Mesenchymal stem cell (in vitro differentiated cells and primary cell): ENCODE results near the gene GGT7.
"Not testable (repeated sequence)": the region's sequence is repeated elsewhere in the genome, so short reads cannot be mapped to it uniquely, and the experiment has no call there.

Source experiments
- DNase-seq: peaks from one replicate; pipeline ENCODE4 v3.0.0-alpha.2; 2013
- H2AFZ ChIP-seq: one replicate; pipeline ENCODE4 v1.6.1; 2013; ENCODE audit warnings: low read depth, mild to moderate bottlenecking, control low read depth, inconsistent platforms, low read length, moderate library complexity
- H2AK5ac ChIP-seq: 2 replicates; pipeline ENCODE4 v1.6.1; 2013; ENCODE audit warnings: low read length, moderate library complexity, mild to moderate bottlenecking, inconsistent platforms; ENCODE audit not compliant: severe bottlenecking
- H2BK120ac ChIP-seq: one replicate; pipeline ENCODE4 v1.6.1; 2013; ENCODE audit warnings: low read depth, mild to moderate bottlenecking, inconsistent platforms, low read length, moderate library complexity
- H2BK12ac ChIP-seq, 2 experiments: one replicate each; pipeline ENCODE4 v1.6.1; 2013; ENCODE audit warnings: inconsistent platforms in 2 of 2, low read length in 2 of 2, mild to moderate bottlenecking in 2 of 2, moderate library complexity in 2 of 2, control low read depth in 1 of 2
- H2BK15ac ChIP-seq: one replicate; pipeline ENCODE4 v1.6.1; 2013; ENCODE audit warnings: mild to moderate bottlenecking, low read depth, inconsistent platforms; ENCODE audit not compliant: poor library complexity, severe bottlenecking
- H2BK5ac ChIP-seq: 2 replicates; pipeline ENCODE4 v1.6.1; 2013; ENCODE audit warnings: low read depth, mild to moderate bottlenecking, low read length, control low read depth, inconsistent platforms; ENCODE audit not compliant: poor library complexity, severe bottlenecking
- H3K14ac ChIP-seq, 2 experiments: one replicate each; pipeline ENCODE4 v1.6.1; 2013; ENCODE audit warnings: inconsistent platforms in 2 of 2, low read length in 2 of 2, control low read depth in 1 of 2, mild to moderate bottlenecking in 1 of 2, moderate library complexity in 1 of 2
- H3K18ac ChIP-seq, 2 experiments: one replicate each; pipeline ENCODE4 v1.6.1; 2013; ENCODE audit warnings: inconsistent platforms in 2 of 2, low read length in 2 of 2, control low read depth in 1 of 2, low read depth in 1 of 2, mild to moderate bottlenecking in 1 of 2
- H3K23ac ChIP-seq, 2 experiments: one replicate each; pipeline ENCODE4 v1.6.1; 2013; ENCODE audit warnings: inconsistent platforms in 2 of 2, low read length in 2 of 2, mild to moderate bottlenecking in 2 of 2, moderate library complexity in 2 of 2, control low read depth in 1 of 2
- H3K27ac ChIP-seq: 2 replicates; pipeline ENCODE4 v1.5.1; 2013; ENCODE audit warnings: mild to moderate bottlenecking, moderate library complexity, low read length, control low read depth, inconsistent platforms; ENCODE audit not compliant: poor library complexity, severe bottlenecking
- H3K27me3 ChIP-seq, 2 experiments: 2 replicates each; pipeline versions ENCODE4 v1.6.1 to v1.7.0; 2013; ENCODE audit warnings: low read length in 2 of 2, mild to moderate bottlenecking in 2 of 2, moderate library complexity in 2 of 2, control low read depth in 1 of 2, inconsistent platforms in 1 of 2; ENCODE audit not compliant: control insufficient read depth in 1 of 2, insufficient read depth in 1 of 2
- H3K36me3 ChIP-seq, 2 experiments: 2 replicates each; pipeline versions ENCODE4 v1.6.1 to v1.7.0; 2013; ENCODE audit warnings: low read length in 2 of 2, control low read depth in 1 of 2, inconsistent platforms in 1 of 2, low read depth in 1 of 2, mild to moderate bottlenecking in 1 of 2; ENCODE audit not compliant: insufficient read depth in 2 of 2, control insufficient read depth in 1 of 2
- H3K4ac ChIP-seq, 2 experiments: one replicate each; pipeline ENCODE4 v1.6.1; 2013; ENCODE audit warnings: inconsistent platforms in 2 of 2, low read length in 2 of 2, mild to moderate bottlenecking in 2 of 2, moderate library complexity in 2 of 2, control low read depth in 1 of 2, low read depth in 1 of 2
- H3K4me1 ChIP-seq: 2 replicates; pipeline ENCODE4 v1.6.1; 2013; ENCODE audit warnings: low read depth, low read length, control low read depth; ENCODE audit not compliant: control insufficient read depth, insufficient read depth
- H3K4me2 ChIP-seq: 2 replicates; pipeline ENCODE4 v1.6.1; 2013; ENCODE audit warnings: low read length, mild to moderate bottlenecking, inconsistent platforms; ENCODE audit not compliant: poor library complexity, severe bottlenecking
- H3K4me3 ChIP-seq, 2 experiments: 2 replicates each; pipeline versions ENCODE4 v1.5.1 to v1.7.0; 2013; ENCODE audit warnings: low read length in 2 of 2, mild to moderate bottlenecking in 2 of 2, control low read depth in 1 of 2, low read depth in 1 of 2; ENCODE audit not compliant: insufficient read depth in 1 of 2
- H3K79me1 ChIP-seq: replicated peaks from 2 replicates; pipeline ENCODE4 v1.6.1; 2013; ENCODE audit warnings: mild to moderate bottlenecking, control low read depth, low read length, inconsistent platforms; ENCODE audit not compliant: poor library complexity, severe bottlenecking
- H3K9ac ChIP-seq: 2 replicates; pipeline ENCODE4 v1.7.0; 2013; ENCODE audit warnings: mild to moderate bottlenecking, low read length, moderate library complexity
- H3K9me3 ChIP-seq: 2 replicates; pipeline ENCODE4 v1.7.0; 2013; ENCODE audit warnings: mild to moderate bottlenecking, low read length; ENCODE audit not compliant: control insufficient read depth
- H4K8ac ChIP-seq: one replicate; pipeline ENCODE4 v1.6.1; 2013; ENCODE audit warnings: inconsistent platforms, mild to moderate bottlenecking, low read length, moderate library complexity
- H4K91ac ChIP-seq: one replicate; pipeline ENCODE4 v1.6.1; 2013; ENCODE audit warnings: mild to moderate bottlenecking, low read length, inconsistent platforms
- WGBS: methylation state at CpG from one replicate; pipeline ENCODE4 v1.1.7; 2013; ENCODE audit warnings: mixed read lengths; 5-methylcytosine and 5-hydroxymethylcytosine counted together

The GGT7 gene

DNA sequence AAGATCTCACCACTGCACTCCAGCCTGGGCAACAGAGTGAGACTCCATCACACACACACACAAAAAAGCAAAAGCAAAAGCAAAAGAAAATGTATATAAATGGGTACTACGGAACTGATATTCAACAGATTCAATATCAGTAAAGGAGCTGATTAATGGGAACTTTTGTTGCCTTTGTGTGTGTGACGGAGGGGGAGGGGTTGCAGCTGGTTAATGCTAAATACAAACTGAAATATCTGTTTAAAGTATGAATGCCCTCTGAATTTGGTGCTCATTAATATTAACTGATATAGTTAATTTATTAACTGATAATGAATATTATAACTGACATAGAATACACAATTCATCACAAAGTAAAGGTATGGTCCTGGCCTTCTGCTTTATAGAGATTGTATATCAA lies 55.6 kb downstream of the GGT7 start:
- H2BK5ac ChIP-seq, result no peak overlapping the region
- no peaks in the 10 kb centered on the region for H3K27me3 ChIP-seq
- H3K4me1 ChIP-seq, result peaks cover 8% of the 10 kb centered on the region

DNA sequence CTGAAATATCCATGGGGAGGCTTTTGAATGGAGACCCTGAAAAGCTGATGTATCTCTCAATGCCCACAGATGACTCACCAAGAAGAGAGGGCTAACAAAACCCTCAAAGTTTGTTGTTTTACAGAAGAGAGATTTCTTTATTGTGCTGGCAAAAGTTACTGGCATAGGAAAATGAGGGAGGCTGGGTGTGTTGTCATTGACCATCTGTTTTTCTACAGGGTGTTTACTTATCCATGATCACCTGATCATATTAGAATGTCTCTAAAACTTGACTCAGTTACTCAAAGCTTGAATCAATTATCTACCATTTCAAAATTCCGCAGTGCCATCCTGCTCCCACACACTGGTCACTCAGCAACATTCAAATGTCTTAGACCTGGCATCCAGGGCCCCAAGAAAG lies 57.0 kb downstream of the GGT7 start:
- Histone ChIP-seq H4K91ac (no peak overlapping the region), H3K18ac (no peak overlapping the region), H3K9me3 (no peaks in the 10 kb centered on the region), H2AFZ (no peak overlapping the region), H3K4me3 (no peak overlapping the region), H2BK15ac (no peak overlapping the region), H3K4me1 (peaks cover 8% of the 10 kb centered on the region), H3K4me2 (no peak overlapping the region), H3K79me1 (peaks cover 4% of the 10 kb centered on the region), H3K14ac (no peak overlapping the region), H3K27me3 (no peaks in the 10 kb centered on the region), H2BK5ac (no peak overlapping the region), H2BK120ac (no peak overlapping the region), H4K8ac (no peak overlapping the region), H3K4ac (no peak overlapping the region), H3K9ac (peak overlapping the region; percentile 36), H3K23ac (no peak overlapping the region), H2AK5ac (no peak overlapping the region), H3K27ac (peak overlapping the region; percentile 13), H3K36me3 (no peaks in the 10 kb centered on the region), H2BK12ac (no peak overlapping the region)
- DNase-seq, result peak; percentile 21
- WGBS, result 100% methylated on average over 1 of the region's 1 CpG

More for the DNA sequence above, 55.6 kb downstream of the GGT7 start:
- Histone ChIP-seq H3K4ac (no peak overlapping the region), H3K14ac (no peak overlapping the region), H3K9ac (no peak overlapping the region), H3K23ac (no peak overlapping the region), H2BK12ac (no peak overlapping the region), H3K4me2 (no peak overlapping the region), H2BK15ac (no peak overlapping the region), H3K4me3 (no peak overlapping the region), H3K79me1 (peaks cover 3% of the 10 kb centered on the region), H2AK5ac (no peak overlapping the region), H2AFZ (no peak overlapping the region), H2BK120ac (no peak overlapping the region), H3K36me3 (no peaks in the 10 kb centered on the region), H3K18ac (no peak overlapping the region), H3K27ac (no peak overlapping the region), H4K8ac (no peak overlapping the region), H3K9me3 (no peaks in the 10 kb centered on the region), H4K91ac (no peak overlapping the region)
- DNase-seq, result no peak
- 91% methylated on average over 2 of the region's 2 CpGs for WGBS

GRCh38 chr20:34808583-34808982 lies 64.1 kb downstream of the GGT7 start:
- no peak overlapping the region for H2BK12ac ChIP-seq
- no peak overlapping the region for H3K14ac ChIP-seq
- no peak overlapping the region for H2BK5ac ChIP-seq
- peaks cover 0 to 7% of the 10 kb centered on the region in 2 experiments for H3K36me3 ChIP-seq
- H2AFZ ChIP-seq, result no peak overlapping the region
- H3K4me1 ChIP-seq, result no peaks in the 10 kb centered on the region
- no peak overlapping the region for H4K8ac ChIP-seq
- no peak overlapping the region for H2BK120ac ChIP-seq
- no peak overlapping the region for H2BK15ac ChIP-seq
- WGBS, result 94% methylated on average over 5 of the region's 5 CpGs
- H3K79me1 ChIP-seq, result peaks cover 21% of the 10 kb centered on the region
- no peak overlapping the region for H2AK5ac ChIP-seq
- no peak overlapping the region for H3K27ac ChIP-seq
- no peak overlapping the region for H4K91ac ChIP-seq
- no peak overlapping the region for H3K23ac ChIP-seq
- no peaks in the 10 kb centered on the region for H3K27me3 ChIP-seq
- no peak overlapping the region for H3K9ac ChIP-seq
- H3K18ac ChIP-seq, result no peak overlapping the region
- DNase-seq, result no peak
- H3K4ac ChIP-seq, result no peak overlapping the region
- no peak overlapping the region for H3K4me3 ChIP-seq
- H3K4me2 ChIP-seq, result no peak overlapping the region
- no peaks in the 10 kb centered on the region for H3K9me3 ChIP-seq

DNA sequence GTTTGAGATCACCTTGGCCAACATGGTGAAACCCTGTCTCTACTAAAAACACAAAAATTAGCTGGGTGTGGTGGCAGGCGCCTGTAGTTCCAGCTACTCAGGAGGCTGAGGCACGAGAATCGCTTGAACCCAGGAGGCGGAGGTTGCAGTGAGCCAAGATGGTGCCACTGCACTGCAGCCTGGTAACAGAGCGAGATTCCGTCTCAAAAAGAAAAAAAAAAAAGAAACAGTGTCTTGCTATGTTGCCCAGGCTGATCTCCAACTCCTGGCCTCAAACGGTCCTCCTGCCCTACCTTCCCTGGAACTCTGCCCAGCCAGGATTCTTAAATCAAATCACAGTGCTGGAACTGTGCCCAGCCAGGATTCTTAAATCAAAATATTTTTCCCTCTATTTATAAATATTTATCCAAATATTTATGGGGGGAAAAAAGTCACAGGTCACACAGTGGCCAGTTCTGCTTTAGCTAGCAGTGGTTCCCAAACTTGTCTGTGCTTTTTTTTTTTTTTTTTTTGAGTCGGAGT lies 64.7 kb downstream of the GGT7 start:
- not testable (repeated sequence) for H3K4ac ChIP-seq, H2BK5ac ChIP-seq, H4K91ac ChIP-seq, H3K14ac ChIP-seq, H2BK12ac ChIP-seq, H4K8ac ChIP-seq, H3K18ac ChIP-seq, H3K4me2 ChIP-seq, H3K27me3 ChIP-seq, H3K4me3 ChIP-seq, DNase-seq, H2AFZ ChIP-seq, H2AK5ac ChIP-seq, H2BK15ac ChIP-seq, H3K9me3 ChIP-seq, H3K9ac ChIP-seq, H3K4me1 ChIP-seq, H3K27ac ChIP-seq, H3K36me3 ChIP-seq, H2BK120ac ChIP-seq, H3K23ac ChIP-seq
- 98% methylated on average over 8 of the region's 8 CpGs for WGBS
- H3K79me1 ChIP-seq, result peaks cover 22% of the 10 kb centered on the region
